Measurements from ENCODE around the gene SARS2.

DNA sequence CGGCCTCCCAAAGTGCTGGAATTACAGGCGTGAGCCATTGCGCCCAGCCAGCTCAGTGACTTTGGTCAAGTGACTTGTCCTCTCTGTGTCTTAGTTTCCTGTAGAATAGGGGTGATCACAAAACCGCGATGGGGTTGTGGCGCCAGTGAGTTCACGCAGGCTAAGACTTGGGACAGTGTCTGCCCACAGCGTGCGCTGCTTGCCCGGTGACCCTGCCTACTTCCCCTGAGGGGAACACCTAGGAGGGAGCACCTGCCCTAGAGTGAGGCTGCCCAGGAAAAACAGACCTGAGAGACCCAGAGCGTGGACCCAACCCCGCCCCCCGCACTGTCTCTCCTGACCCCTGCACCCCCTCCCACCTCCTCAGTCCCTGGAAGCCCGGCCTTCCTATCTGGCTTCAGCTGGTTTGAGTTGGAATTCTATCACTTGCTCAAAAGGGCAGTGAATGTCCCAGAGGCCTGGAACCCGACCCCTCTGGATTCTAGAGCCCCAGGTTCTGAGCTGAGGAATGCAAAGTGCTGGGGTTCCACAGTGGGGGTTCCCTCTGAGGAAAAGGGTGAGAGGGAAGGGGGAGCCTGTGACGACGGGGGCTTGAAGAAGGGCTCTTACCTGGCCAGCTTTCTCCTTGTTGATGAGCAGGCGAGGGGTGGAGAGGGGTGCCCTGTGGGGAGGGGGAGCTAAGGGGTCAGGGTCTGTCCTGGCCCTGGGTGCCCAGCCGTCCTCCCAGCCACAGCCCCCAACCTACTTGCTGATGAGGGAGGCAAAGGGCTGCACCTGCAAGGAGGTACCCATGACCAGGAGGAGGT, 50.3 kb downstream of the SARS2 start:
- TF ChIP-seq POLR2A (IDR thresholded peaks at IDR 0.05) (no peak), CTCF (IDR thresholded peaks at IDR 0.05) (no peak)
